Endothelial cell of umbilical vein (primary cell): Measurements from ENCODE around the gene FHOD3. TPM values are rescaled to one million over a fixed set of nuclear protein-coding genes. Genes with fewer than 3 reads are reported as not detected.

Experiments used
- BruUV-seq: library from RNA; stranded (reverse); fragments of 400-500 nt; replicated peaks from 2 replicates; lab custom pipeline; 2021; lab: Mats Ljungman, UMichigan
- CTCF ChIA-PET: fragments of 300-600, 350-600 bp; sonication (Branson Sonifier 250); formaldehyde crosslinking; loops from one replicate; lab custom pipeline; 2021; ENCODE audit warnings: antibody characterized with exemption, inconsistent platforms; lab: Charles Lee
- POLR2A ChIA-PET: fragments of 300-600, 350-600 bp; sonication (Branson Sonifier 250); formaldehyde crosslinking; loops from one replicate; lab custom pipeline; 2021; ENCODE audit warnings: antibody characterized with exemption, inconsistent platforms; lab: Charles Lee
- DNase-seq: peaks from one replicate; pipeline ENCODE4 v3.0.0-alpha.2; 2011; ENCODE audit warnings: low read depth, low spot score
- FAIRE-seq: peaks from 2 replicates; lab custom pipeline; 2011; peaks lifted over from hg19 to GRCh38; lab: Jason Lieb, UNC
- H2AFZ ChIP-seq: 2 replicates; pipeline ENCODE4 v1.6.0; 2012; ENCODE audit warnings: low read depth, low read length, control low read depth, inconsistent platforms
- H3K27ac ChIP-seq: 2 replicates; pipeline ENCODE4 v1.5.1; 2011; ENCODE audit warnings: low read depth, mild to moderate bottlenecking, control low read depth, low read length, moderate library complexity; ENCODE audit not compliant: insufficient read depth
- H3K27me3 ChIP-seq, 2 experiments: 2 replicates each; pipeline versions ENCODE4 v1.6.0 to v1.6.1; 2011; ENCODE audit warnings: low read length in 2 of 2, mixed read lengths in 1 of 2; ENCODE audit not compliant: control insufficient read depth in 2 of 2, insufficient read depth in 2 of 2
- H3K36me3 ChIP-seq, 2 experiments: 2 replicates in 1 of 2; 3 replicates in 1 of 2; pipeline ENCODE4 v1.5.1; 2011; ENCODE audit warnings: low read length in 2 of 2, mild to moderate bottlenecking in 1 of 2, moderate library complexity in 1 of 2; ENCODE audit not compliant: control insufficient read depth in 2 of 2, insufficient read depth in 2 of 2; ENCODE audit errors: extremely low read depth in 1 of 2
- H3K4me1 ChIP-seq: 3 replicates; pipeline ENCODE4 v1.5.1; 2011; ENCODE audit warnings: mild to moderate bottlenecking, low read length; ENCODE audit not compliant: control insufficient read depth, insufficient read depth; ENCODE audit errors: extremely low read depth
- H3K4me2 ChIP-seq: 2 replicates; pipeline ENCODE4 v1.6.1; 2011; ENCODE audit warnings: low read length, control low read depth, mixed read lengths; ENCODE audit not compliant: insufficient read depth
- H3K4me3 ChIP-seq, 3 experiments: fragments of 200-600 bp in 1 of 3; sonication (generic), shearing (Covaris generic) in 1 of 3; replicated peaks in 1 of 3; 2 replicates each; pipeline ENCODE4 v1.5.1; 2011 to 2016; ENCODE audit warnings: control low read depth in 3 of 3, low read length in 3 of 3, mild to moderate bottlenecking in 2 of 3, inconsistent platforms in 1 of 3, low read depth in 1 of 3, moderate library complexity in 1 of 3; ENCODE audit not compliant: insufficient read depth in 1 of 3
- H3K79me2 ChIP-seq: 2 replicates; pipeline ENCODE4 v1.6.0; 2012; ENCODE audit warnings: low read length, inconsistent platforms; ENCODE audit not compliant: control insufficient read depth, insufficient read depth
- H3K9ac ChIP-seq: replicated peaks from 2 replicates; pipeline ENCODE3; 2011; ENCODE audit warnings: low read length, control low read depth; ENCODE audit not compliant: insufficient read depth; ENCODE audit errors: extremely low read depth
- H3K9me1 ChIP-seq: replicated peaks from 3 replicates; pipeline ENCODE4 v1.6.0; 2011; ENCODE audit warnings: mild to moderate bottlenecking, low read length; ENCODE audit not compliant: control insufficient read depth, insufficient read depth; ENCODE audit errors: extremely low read depth
- H3K9me3 ChIP-seq: replicated peaks from 2 replicates; pipeline ENCODE4 v1.5.1; 2012; ENCODE audit warnings: low read length, inconsistent platforms; ENCODE audit not compliant: control insufficient read depth, insufficient read depth
- H4K20me1 ChIP-seq: replicated peaks from 2 replicates; pipeline ENCODE3; 2011; ENCODE audit warnings: mild to moderate bottlenecking, low read length; ENCODE audit not compliant: control insufficient read depth, insufficient read depth; ENCODE audit errors: extremely low read depth
- CTCF ChIP-seq, 2 donors: IDR thresholded peaks; 1 replicate in 1 of 2; 2 replicates in 1 of 2; pipeline ENCODE4 v1.5.1; 2011; ENCODE audit warnings: low read length in 2 of 2, mild to moderate bottlenecking in 2 of 2, moderate library complexity in 2 of 2, control low read depth in 1 of 2, inconsistent platforms in 1 of 2, low read depth in 1 of 2; ENCODE audit not compliant: insufficient read depth in 1 of 2; ENCODE audit errors: extremely low read depth in 1 of 2
- FOS ChIP-seq: IDR thresholded peaks from 2 replicates; pipeline ENCODE4 v1.6.1; 2011; ENCODE audit warnings: mild to moderate bottlenecking, low read length, moderate library complexity, borderline replicate concordance; ENCODE audit not compliant: insufficient read depth
- POLR2A ChIP-seq: IDR thresholded peaks from 2 replicates; pipeline ENCODE4 v1.6.1; 2012; ENCODE audit warnings: low read depth, mild to moderate bottlenecking, control low read depth, low read length
- POLR2AphosphoS5 ChIP-seq: IDR thresholded peaks from 2 replicates; pipeline ENCODE4 v1.6.1; 2012; ENCODE audit warnings: low read depth, mild to moderate bottlenecking, control low read depth, low read length, moderate library complexity; ENCODE audit not compliant: insufficient read depth
- dilution Hi-C: fragments of 300-500 bp; cut with MboI; formaldehyde crosslinking; loops from one replicate; pipeline ENCODE4 v1.15.0; 2019; ENCODE audit warnings: low sequenced_read_pairs; ENCODE audit not compliant: extremely low pct_ligation_motif_present
- intact Hi-C: fragments of 100-400 bp; cut with micrococcal nuclease; formaldehyde crosslinking; loops from one replicate; pipeline ENCODE4 v1.10.0; 2022
- polyA plus RNA-seq, 4 experiments: library from polyadenylated mRNA; depleted of rRNA in 3 of 4; stranded (reverse) in 3 of 4; unstranded in 1 of 4; fragments of >200 nt; gene quantifications; 2 replicates each; pipeline versions ENCODE4 v1.2.1 to v1.2.3, GENCODE V29; 2011 to 2012; ENCODE audit warnings: missing spikeins in 1 of 4
- total RNA-seq: library from RNA; stranded (reverse); gene quantifications from 2 replicates; pipeline ENCODE4 v1.2.3, GENCODE V29; 2021

FHOD3 gene
- total and polyA plus RNA-seq, 2 donors (not counting 3 experiments of a cell fraction or from before 2014, with no cell fraction given): 0.06 to 1.5 TPM

- no peak overlapping the region for H2AFZ ChIP-seq
- dilution Hi-C loops: no loop called here
- H3K4me2 ChIP-seq: no peak overlapping the region
- POLR2A ChIA-PET: no interaction called here
- H3K36me3 ChIP-seq: no peaks in the 10 kb centered on the region
- no peak for FAIRE-seq
- no peaks in the 10 kb centered on the region for H3K4me1 ChIP-seq
- DNase-seq: no peak
- H3K79me2 ChIP-seq: no peaks in the 10 kb centered on the region
- no peaks in the 10 kb centered on the region for H4K20me1 ChIP-seq
- H3K27ac ChIP-seq: no peak overlapping the region
- no peak for TF ChIP-seq POLR2A
- no peak overlapping the region for H3K9ac ChIP-seq
- H3K9me1 ChIP-seq: no peaks in the 10 kb centered on the region
- BruUV-seq: no TSS peak
- intact Hi-C loops: loop anchor here (10.0 kb wide), 1 partner anchor 60 kb away; no protein-coding TSS in a partner anchor
- H3K27me3 ChIP-seq: no peaks in the 10 kb centered on the region
- H3K9me3 ChIP-seq: no peaks in the 10 kb centered on the region
- CTCF ChIA-PET: no interaction called here
- H3K4me3 ChIP-seq: no peak overlapping the region
These were observed 337.2 kb downstream of the FHOD3 start for GRCh38 chr18:36634573-36635216.

- dilution Hi-C loops: no loop called here
- Histone ChIP-seq H2AFZ (no peak overlapping the region), H3K9me1 (no peaks in the 10 kb centered on the region), H3K27ac (no peak overlapping the region), H3K36me3 (no peaks in the 10 kb centered on the region), H3K9ac (no peak overlapping the region), H3K27me3 (no peaks in the 10 kb centered on the region), H3K4me1 (no peaks in the 10 kb centered on the region), H3K4me2 (no peak overlapping the region), H4K20me1 (no peaks in the 10 kb centered on the region), H3K79me2 (no peaks in the 10 kb centered on the region), H3K9me3 (no peaks in the 10 kb centered on the region), H3K4me3 (no peak overlapping the region)
- FAIRE-seq: no peak
- intact Hi-C loops: loop anchor here (10.0 kb wide), 1 partner anchor 61 kb away; no protein-coding TSS in a partner anchor
- ChIA-PET CTCF (no interaction called here), POLR2A (no interaction called here)
- TF ChIP-seq POLR2AphosphoS5: no peak
- TF ChIP-seq FOS: no peak
- TF ChIP-seq CTCF (IDR thresholded peaks at IDR 0.05; ENCODE audit: extremely low read depth in 1 of 2, insufficient read depth in 1 of 2, low read depth in 1 of 2, low read length in 2 of 2): no peak
- BruUV-seq: no TSS peak
- DNase-seq: no peak
These were observed 338.0 kb downstream of the FHOD3 start for GRCh38 chr18:36635414-36636096.
